ENCODE data around the gene VPS9D1.

GRCh38 chr16:89689142-89689541, 31.6 kb downstream of the VPS9D1 start:
- TF ChIP-seq CTCF (IDR thresholded peaks at IDR 0.05) (no peak), POLR2A (IDR thresholded peaks at IDR 0.05) (no peak)
